ENCODE data around the gene KCNQ1. TPM values are rescaled to one million over a fixed set of nuclear protein-coding genes. Genes with fewer than 3 reads are reported as not detected.

Gene KCNQ1
- total RNA-seq, 1 donor from 2014 or later: 7.9 TPM

GRCh38 chr11:2694495-2694894, 249.7 kb downstream of the KCNQ1 start:
- DNase-seq (ENCODE audit: low spot score): no peak

GRCh38 chr11:2694995-2695939, 250.5 kb downstream of the KCNQ1 start:
- no peak for DNase-seq (ENCODE audit: low spot score)

- no peak for DNase-seq (ENCODE audit: low spot score)
These were observed 251.6 kb downstream of the KCNQ1 start for GRCh38 chr11:2696455-2696854.

- DNase-seq (ENCODE audit: low spot score): peak; percentile 78
These were observed 253.1 kb downstream of the KCNQ1 start for GRCh38 chr11:2697866-2698265.

- no peak for DNase-seq (ENCODE audit: low spot score)
These were observed 253.8 kb downstream of the KCNQ1 start for GRCh38 chr11:2698386-2699184.

GRCh38 chr11:2699185-2699530, 254.3 kb downstream of the KCNQ1 start:
- DNase-seq (ENCODE audit: low spot score): no peak

- DNase-seq (ENCODE audit: low spot score): peak; percentile 97
These were observed 255.0 kb downstream of the KCNQ1 start, which contains the start of gene KCNQ1OT1 for GRCh38 chr11:2699531-2700414. KCNQ1OT1 (minus strand) TSS chr11:2699994.

GRCh38 chr11:2700415-2701211, 255.8 kb downstream of the KCNQ1 start:
- no peak for DNase-seq (ENCODE audit: low spot score)

GRCh38 chr11:2701230-2701629, 256.4 kb downstream of the KCNQ1 start:
- DNase-seq (ENCODE audit: low spot score): no peak

- DNase-seq (ENCODE audit: low spot score): no peak
These were observed 257.2 kb downstream of the KCNQ1 start for GRCh38 chr11:2701898-2702434.

- no peak for DNase-seq (ENCODE audit: low spot score)
These were observed 258.1 kb downstream of the KCNQ1 start for GRCh38 chr11:2702771-2703362.

GRCh38 chr11:2703363-2704141, 258.7 kb downstream of the KCNQ1 start:
- DNase-seq (ENCODE audit: low spot score): peak; percentile 99

- DNase-seq (ENCODE audit: low spot score): no peak
These were observed 259.5 kb downstream of the KCNQ1 start for GRCh38 chr11:2704356-2704755.

- no peak for DNase-seq (ENCODE audit: low spot score)
These were observed 260.2 kb downstream of the KCNQ1 start for GRCh38 chr11:2704896-2705606.

- no peak for DNase-seq (ENCODE audit: low spot score)
These were observed 261.5 kb downstream of the KCNQ1 start for GRCh38 chr11:2706321-2706720.

- no peak for DNase-seq (ENCODE audit: low spot score)
These were observed 262.9 kb downstream of the KCNQ1 start for GRCh38 chr11:2707736-2708135.

GRCh38 chr11:2708151-2708581, 263.4 kb downstream of the KCNQ1 start:
- peak; percentile 68 for DNase-seq (ENCODE audit: low spot score)

- DNase-seq (ENCODE audit: low spot score): peak; percentile 88
These were observed 264.0 kb downstream of the KCNQ1 start for GRCh38 chr11:2708757-2709281.

All from umbilical cord (tissue), 2 donors.